Trophoblast cell (in vitro differentiated cells and primary cell): ENCODE results near the gene DNM3.
"Not testable (repeated sequence)": the region's sequence is repeated elsewhere in the genome, so short reads cannot be mapped to it uniquely, and the experiment has no call there.

ENCODE experiments used
- DNase-seq, 2 donors: peaks; one replicate each; pipeline ENCODE4 v3.0.0-alpha.2; 2016
- H2AFZ ChIP-seq: 2 replicates; pipeline ENCODE4 v1.6.1; 2013; ENCODE audit warnings: low read length, moderate library complexity, mild to moderate bottlenecking; ENCODE audit not compliant: insufficient read depth, poor library complexity
- H2AK5ac ChIP-seq: 2 replicates; pipeline ENCODE4 v1.6.1; 2013; ENCODE audit warnings: mild to moderate bottlenecking, low read length
- H2BK120ac ChIP-seq: 2 replicates; pipeline ENCODE4 v1.6.1; 2013; ENCODE audit warnings: low read length, mild to moderate bottlenecking, moderate library complexity; ENCODE audit not compliant: insufficient read depth, poor library complexity
- H2BK12ac ChIP-seq: 2 replicates; pipeline ENCODE4 v1.6.1; 2013; ENCODE audit warnings: mild to moderate bottlenecking, low read length, moderate library complexity
- H2BK5ac ChIP-seq: 2 replicates; pipeline ENCODE4 v1.6.1; 2013; ENCODE audit warnings: low read length, low read depth, moderate library complexity, mild to moderate bottlenecking; ENCODE audit not compliant: poor library complexity
- H3K14ac ChIP-seq: 2 replicates; pipeline ENCODE4 v1.6.1; 2013; ENCODE audit warnings: mild to moderate bottlenecking, low read length
- H3K18ac ChIP-seq: 2 replicates; pipeline ENCODE4 v1.6.1; 2013; ENCODE audit warnings: mild to moderate bottlenecking, low read length
- H3K23ac ChIP-seq: 2 replicates; pipeline ENCODE4 v1.6.1; 2013; ENCODE audit warnings: low read length
- H3K27ac ChIP-seq: 2 replicates; pipeline ENCODE4 v1.5.1; 2013; ENCODE audit warnings: low read depth, mild to moderate bottlenecking, inconsistent platforms, low read length, moderate library complexity
- H3K27me3 ChIP-seq: 2 replicates; pipeline ENCODE4 v1.6.1; 2013; ENCODE audit warnings: inconsistent platforms, mild to moderate bottlenecking, low read length, moderate library complexity; ENCODE audit not compliant: insufficient read depth
- H3K36me3 ChIP-seq, 2 experiments: 1 replicate in 1 of 2; 2 replicates in 1 of 2; pipeline ENCODE4 v1.6.1; 2013; ENCODE audit warnings: low read length in 2 of 2, mild to moderate bottlenecking in 2 of 2, moderate library complexity in 1 of 2; ENCODE audit not compliant: insufficient read depth in 2 of 2, control insufficient read depth in 1 of 2
- H3K4ac ChIP-seq: 2 replicates; pipeline ENCODE4 v1.6.1; 2013; ENCODE audit warnings: low read depth, mild to moderate bottlenecking, low read length, moderate library complexity
- H3K4me1 ChIP-seq, 2 experiments: 1 replicate in 1 of 2; 2 replicates in 1 of 2; pipeline ENCODE4 v1.6.1; 2013; ENCODE audit warnings: low read length in 2 of 2, mild to moderate bottlenecking in 2 of 2, moderate library complexity in 1 of 2; ENCODE audit not compliant: insufficient read depth in 2 of 2, control insufficient read depth in 1 of 2
- H3K4me2 ChIP-seq: 2 replicates; pipeline ENCODE4 v1.6.1; 2013; ENCODE audit warnings: inconsistent platforms, mild to moderate bottlenecking, low read length, moderate library complexity
- H3K4me3 ChIP-seq: 2 replicates; pipeline ENCODE4 v1.5.1; 2013; ENCODE audit warnings: mild to moderate bottlenecking, low read depth, low read length, inconsistent platforms
- H3K79me1 ChIP-seq: one replicate; pipeline ENCODE4 v1.6.1; 2013; ENCODE audit warnings: low read length
- H3K79me2 ChIP-seq: 2 replicates; pipeline ENCODE4 v1.6.1; 2013; ENCODE audit warnings: low read length, mild to moderate bottlenecking; ENCODE audit not compliant: control insufficient read depth, insufficient read depth, poor library complexity
- H3K9ac ChIP-seq: 2 replicates; pipeline ENCODE4 v1.6.1; 2013; ENCODE audit warnings: mild to moderate bottlenecking, low read length
- H3K9me3 ChIP-seq: 2 replicates; pipeline ENCODE4 v1.6.1; 2013; ENCODE audit warnings: low read depth, mild to moderate bottlenecking, control low read depth, inconsistent platforms, low read length; ENCODE audit not compliant: insufficient read depth
- H4K12ac ChIP-seq: 2 replicates; pipeline ENCODE4 v1.6.1; 2013; ENCODE audit warnings: low read depth, mild to moderate bottlenecking, low read length, moderate library complexity
- H4K8ac ChIP-seq: 2 replicates; pipeline ENCODE4 v1.6.1; 2013; ENCODE audit warnings: low read depth, mild to moderate bottlenecking, low read length, moderate library complexity
- H4K91ac ChIP-seq: one replicate; pipeline ENCODE4 v1.6.1; 2013; ENCODE audit warnings: low read depth, mild to moderate bottlenecking, low read length, moderate library complexity
- WGBS: extraction: QIAGEN DNeasy Blood & Tissue Kit; methylation state at CpG from one replicate; pipeline ENCODE4 v1.1.7; 2013; ENCODE audit warnings: missing lambda C conversion rate; ENCODE audit not compliant: insufficient read length, insufficient coverage; ENCODE audit errors: extremely low coverage; 5-methylcytosine and 5-hydroxymethylcytosine counted together

Gene DNM3

GRCh38 chr1:172431721-172432192, 590.5 kb downstream of the DNM3 start:
- DNase-seq, result peak; percentile 73 to 83
- Histone ChIP-seq H3K36me3 (no peaks in the 10 kb centered on the region), H3K79me2 (no peaks in the 10 kb centered on the region), H2AFZ (no peak overlapping the region), H4K8ac (peak overlapping the region; percentile 48), H2BK120ac (peak overlapping the region; percentile 19), H3K27ac (peak overlapping the region; percentile 83), H2BK5ac (peak overlapping the region; percentile 32), H3K9me3 (peaks cover 2% of the 10 kb centered on the region), H4K12ac (peak overlapping the region; percentile 3), H3K18ac (peak overlapping the region; percentile 28), H3K79me1 (peaks cover 4% of the 10 kb centered on the region), H3K23ac (no peak overlapping the region), H3K9ac (no peak overlapping the region), H3K4me1 (peaks cover 5 to 9% of the 10 kb centered on the region in 2 experiments), H3K4me2 (peak overlapping the region; percentile 46), H2BK12ac (no peak overlapping the region), H3K14ac (peak overlapping the region; percentile 12), H3K4ac (peak overlapping the region; percentile 22), H3K27me3 (no peaks in the 10 kb centered on the region), H3K4me3 (no peak overlapping the region), H4K91ac (peak overlapping the region; percentile 58), H2AK5ac (no peak overlapping the region)
- no CpG with 5 or more reads among the region's 9 CpGs for WGBS

DNA sequence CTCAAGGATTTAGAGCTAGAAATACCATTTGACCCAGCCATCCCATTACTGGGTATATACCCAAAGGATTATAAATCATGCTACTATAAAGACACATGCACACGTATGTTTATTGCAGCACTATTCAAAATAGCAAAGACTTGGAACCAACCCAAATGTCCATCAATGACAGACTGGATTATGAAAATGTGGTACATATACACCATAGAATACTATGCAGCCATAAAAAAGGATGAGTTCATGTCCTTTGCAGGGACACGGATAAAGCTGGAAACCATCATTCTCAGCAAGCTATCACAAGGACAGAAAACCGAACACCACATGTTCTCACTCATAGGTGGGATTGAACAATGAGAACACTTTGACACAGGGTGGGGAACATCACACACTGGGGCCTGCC, 595.9 kb downstream of the DNM3 start:
- not testable (repeated sequence) for H2AK5ac ChIP-seq, H4K8ac ChIP-seq, H3K36me3 ChIP-seq, H2BK120ac ChIP-seq, H3K79me1 ChIP-seq, H3K9me3 ChIP-seq, H2BK5ac ChIP-seq, H2AFZ ChIP-seq, H4K91ac ChIP-seq, H3K18ac ChIP-seq, H3K14ac ChIP-seq, H3K27me3 ChIP-seq, H3K4ac ChIP-seq, H3K4me3 ChIP-seq, H3K4me1 ChIP-seq, H3K23ac ChIP-seq, DNase-seq, H3K79me2 ChIP-seq, H3K9ac ChIP-seq, H3K27ac ChIP-seq, H3K4me2 ChIP-seq, H4K12ac ChIP-seq, H2BK12ac ChIP-seq
- no CpG with 5 or more reads among the region's 3 CpGs for WGBS

DNA sequence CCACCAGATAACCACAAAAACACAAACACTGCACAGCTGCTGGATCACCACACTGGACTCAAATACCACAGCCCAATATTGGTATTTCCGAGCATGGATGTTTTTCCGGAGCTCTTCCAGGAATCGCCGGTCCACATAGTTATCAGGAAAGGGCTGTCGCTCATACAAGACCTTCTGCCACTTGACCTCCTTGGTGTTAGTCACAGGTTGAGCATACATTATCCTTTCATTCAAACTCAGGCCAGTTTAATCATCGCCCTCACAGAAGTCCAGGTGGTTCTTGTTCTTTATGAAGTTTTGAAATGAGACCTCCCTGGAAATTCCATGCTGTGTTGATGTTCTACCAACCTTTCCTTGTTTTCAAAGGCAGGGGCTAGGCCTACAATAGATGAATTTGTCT, 601.1 kb downstream of the DNM3 start:
- Histone ChIP-seq H3K4ac (no peak overlapping the region), H3K4me2 (no peak overlapping the region), H2BK12ac (no peak overlapping the region), H3K79me2 (peaks cover 6% of the 10 kb centered on the region), H4K8ac (no peak overlapping the region), H3K4me3 (no peak overlapping the region), H3K9ac (no peak overlapping the region), H3K23ac (no peak overlapping the region), H3K79me1 (peaks cover 14% of the 10 kb centered on the region), H3K9me3 (no peaks in the 10 kb centered on the region), H2AFZ (no peak overlapping the region), H3K18ac (no peak overlapping the region), H3K14ac (no peak overlapping the region), H4K12ac (no peak overlapping the region), H2AK5ac (no peak overlapping the region), H3K27ac (no peak overlapping the region), H3K27me3 (no peaks in the 10 kb centered on the region), H3K4me1 (peaks cover 0 to 17% of the 10 kb centered on the region in 2 experiments), H2BK120ac (no peak overlapping the region), H4K91ac (no peak overlapping the region), H2BK5ac (no peak overlapping the region), H3K36me3 (peaks cover 3 to 7% of the 10 kb centered on the region in 2 experiments)
- DNase-seq, result no peak
- WGBS, result no CpG with 5 or more reads among the region's 6 CpGs

- H3K4ac ChIP-seq, result no peak overlapping the region
- no peak for DNase-seq
- peaks cover 0 to 17% of the 10 kb centered on the region in 2 experiments for H3K4me1 ChIP-seq
- H3K14ac ChIP-seq, result no peak overlapping the region
- H4K91ac ChIP-seq, result no peak overlapping the region
- H3K79me1 ChIP-seq, result peaks cover 14% of the 10 kb centered on the region
- H3K4me3 ChIP-seq, result no peak overlapping the region
- H4K8ac ChIP-seq, result no peak overlapping the region
- no peaks in the 10 kb centered on the region for H3K27me3 ChIP-seq
- no CpG with 5 or more reads among the region's 3 CpGs for WGBS
- H3K36me3 ChIP-seq, result peaks cover 3 to 7% of the 10 kb centered on the region in 2 experiments
- no peak overlapping the region for H2BK120ac ChIP-seq
- H2BK5ac ChIP-seq, result no peak overlapping the region
- no peak overlapping the region for H3K18ac ChIP-seq
- H3K79me2 ChIP-seq, result peaks cover 6% of the 10 kb centered on the region
- no peak overlapping the region for H2BK12ac ChIP-seq
- no peak overlapping the region for H2AK5ac ChIP-seq
- H2AFZ ChIP-seq, result no peak overlapping the region
- no peak overlapping the region for H3K27ac ChIP-seq
- H3K23ac ChIP-seq, result no peak overlapping the region
- H3K9me3 ChIP-seq, result no peaks in the 10 kb centered on the region
- peak overlapping the region; percentile 88 for H3K4me2 ChIP-seq
- H4K12ac ChIP-seq, result no peak overlapping the region
- no peak overlapping the region for H3K9ac ChIP-seq
Observed at GRCh38 chr1:172442843-172443565, 601.7 kb downstream of the DNM3 start.
